HG03432 (cell line): ENCODE measurements around the gene NAA30.
A peak's percentile ranks its signal among the peaks of the same experiment; 100 is the strongest.

ENCODE experiments used
- ATAC-seq: cut with Tn5 transposase; IDR thresholded peaks from one replicate; pipeline ENCODE4 v1.9.1; 2021; ENCODE audit warnings: mild to moderate bottlenecking, moderate library complexity; ENCODE audit not compliant: unreplicated experiment

The NAA30 gene

DNA sequence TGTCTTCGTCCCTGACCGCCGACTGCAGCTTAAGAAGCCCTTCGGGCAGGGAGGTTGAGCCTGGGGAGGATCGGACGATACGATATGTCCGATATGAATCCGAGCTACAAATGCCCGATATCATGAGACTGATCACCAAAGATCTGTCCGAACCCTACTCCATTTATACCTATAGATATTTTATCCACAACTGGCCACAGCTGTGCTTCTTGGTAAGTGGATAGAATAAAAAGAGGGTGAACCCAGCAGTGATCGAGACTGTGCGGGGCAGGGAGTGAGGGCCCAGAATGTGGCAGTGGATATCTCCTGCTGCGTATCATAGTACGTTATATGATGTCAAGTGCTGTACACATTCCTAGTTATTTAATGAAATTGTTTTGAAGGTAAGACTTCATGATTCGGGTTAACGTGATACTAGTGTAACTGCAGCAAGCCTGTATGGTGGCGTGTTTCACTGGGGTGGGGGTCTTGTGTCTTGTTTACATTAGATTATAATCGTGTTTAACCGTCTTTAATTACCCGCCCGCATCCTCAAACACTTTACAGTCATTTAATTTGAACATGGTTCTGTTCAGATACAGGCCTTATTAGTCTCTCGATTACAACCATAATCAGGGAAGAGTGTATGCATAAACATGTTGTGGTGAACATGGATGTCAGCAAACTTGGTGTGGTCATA is 1.3 kb downstream of the NAA30 start:
- no peak for ATAC-seq

- ATAC-seq = no peak
Observed at GRCh38 chr14:57392830-57393229, 2.4 kb downstream of the NAA30 start.

DNA sequence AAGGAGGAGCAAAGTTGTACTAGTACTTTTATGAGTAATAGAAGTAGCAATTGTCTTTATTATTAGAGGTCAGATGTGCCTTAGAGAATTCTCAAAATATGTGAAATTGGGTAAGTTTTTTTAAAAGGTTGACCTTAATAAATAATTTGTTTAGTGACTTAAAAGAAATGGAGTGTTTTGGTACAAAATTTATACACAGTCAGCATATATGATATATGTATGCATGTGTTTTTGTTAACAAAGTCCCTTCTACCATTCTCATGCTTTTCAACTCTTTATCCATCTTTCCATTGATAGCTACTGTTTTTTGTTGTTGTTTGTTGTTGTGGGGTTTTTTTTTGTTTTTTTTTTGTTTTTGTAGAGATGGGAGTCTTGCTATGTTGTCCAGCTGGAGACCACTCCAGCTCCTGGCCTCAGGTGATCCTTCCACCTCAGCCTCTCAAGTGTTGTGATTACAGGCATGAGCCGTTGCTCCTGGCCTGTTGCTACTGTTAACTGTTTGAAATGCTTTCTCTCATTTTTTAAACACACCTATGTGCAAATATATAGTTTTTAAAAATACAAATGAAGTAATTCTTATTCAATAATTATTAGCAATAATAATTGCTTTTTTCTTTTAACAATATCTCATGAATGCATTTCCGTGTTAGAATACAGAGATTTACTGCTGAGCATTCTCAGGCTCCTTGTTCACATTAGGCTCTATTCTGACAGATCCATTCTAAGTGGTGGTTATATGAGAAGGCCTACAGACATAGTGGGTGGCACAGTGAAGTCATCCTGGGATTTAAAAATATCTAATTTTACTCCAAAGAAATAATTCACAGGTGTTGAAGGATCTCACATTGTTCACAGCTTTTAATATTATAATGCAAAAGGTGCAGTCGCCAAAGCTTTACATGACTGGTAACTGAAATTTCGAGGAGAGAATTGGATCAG is 10.4 kb downstream of the NAA30 start:
- ATAC-seq = no peak

- ATAC-seq = no peak
Observed at GRCh38 chr14:57401501-57401900, 11.1 kb downstream of the NAA30 start.

DNA sequence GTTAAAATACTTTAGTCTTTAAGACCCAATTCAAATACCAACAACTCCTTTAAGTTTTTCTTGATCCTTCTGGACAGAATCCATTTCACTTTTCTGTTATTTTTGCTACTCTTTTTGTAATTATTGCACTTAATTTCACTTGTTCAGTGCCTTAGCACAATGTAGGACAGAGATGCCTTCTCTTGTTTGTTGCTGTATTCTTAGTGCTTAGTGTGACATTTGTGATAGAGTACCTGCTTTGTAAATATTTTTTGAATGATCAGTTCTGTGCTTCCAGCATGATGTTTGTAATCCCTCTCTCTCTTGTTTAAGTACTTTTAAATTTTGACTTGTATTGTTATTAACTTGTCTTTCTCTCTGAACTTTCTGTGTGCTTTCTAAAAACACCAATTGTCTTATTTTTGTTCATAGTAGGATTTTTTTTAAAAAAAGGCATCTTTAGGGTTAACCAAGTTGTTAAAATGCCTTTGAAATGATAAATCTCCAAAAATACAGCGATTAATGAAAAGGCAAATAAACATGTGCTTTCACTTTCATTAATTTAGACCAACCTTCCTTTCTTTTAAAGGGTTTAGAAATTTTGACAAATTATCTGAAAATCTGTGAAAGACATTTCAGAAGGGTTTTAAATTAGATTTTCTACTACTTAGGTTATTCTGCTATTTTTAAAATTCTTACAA is 11.9 kb downstream of the NAA30 start:
- no peak for ATAC-seq

GRCh38 chr14:57403521-57403864 is 13.1 kb downstream of the NAA30 start:
- no peak for ATAC-seq

DNA sequence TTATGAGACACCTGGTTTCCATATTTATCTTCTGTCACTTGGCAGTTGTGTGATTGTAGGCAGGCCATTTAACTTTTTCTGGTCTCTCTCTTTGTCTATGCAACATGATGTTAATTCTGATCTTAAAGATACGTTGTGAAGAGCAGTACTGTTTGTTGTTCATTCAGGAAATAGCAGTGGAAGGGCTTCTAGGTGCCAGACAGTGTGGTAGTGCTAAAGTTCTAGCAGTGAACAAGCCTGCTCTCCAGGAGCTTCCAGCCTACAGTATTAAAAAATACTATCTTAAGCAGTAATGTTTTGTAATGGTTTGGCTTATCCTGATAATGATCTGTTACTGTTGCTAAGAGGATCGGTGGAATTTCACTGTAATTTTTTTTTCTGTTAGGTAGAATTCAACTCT is 15.2 kb downstream of the NAA30 start:
- ATAC-seq = no peak

DNA sequence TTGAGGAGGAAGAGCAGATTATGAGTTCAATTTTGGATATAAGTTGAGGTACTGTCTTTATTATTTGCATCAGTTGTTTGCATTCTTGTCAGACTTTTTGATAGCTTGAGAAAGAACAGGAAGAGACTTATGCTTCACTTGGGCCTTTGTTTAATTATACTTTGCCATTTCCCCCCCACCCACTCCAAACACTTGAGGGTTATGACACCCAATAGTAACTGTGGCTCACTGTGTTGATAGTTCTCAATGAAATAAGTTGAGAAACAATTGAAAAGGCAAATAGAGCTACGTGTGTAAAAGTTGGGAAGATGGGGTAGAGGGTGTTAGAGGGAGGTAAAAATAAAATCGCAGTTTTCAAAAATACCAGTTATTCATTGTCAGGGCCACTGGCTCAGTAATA is 17.7 kb downstream of the NAA30 start:
- no peak for ATAC-seq

DNA sequence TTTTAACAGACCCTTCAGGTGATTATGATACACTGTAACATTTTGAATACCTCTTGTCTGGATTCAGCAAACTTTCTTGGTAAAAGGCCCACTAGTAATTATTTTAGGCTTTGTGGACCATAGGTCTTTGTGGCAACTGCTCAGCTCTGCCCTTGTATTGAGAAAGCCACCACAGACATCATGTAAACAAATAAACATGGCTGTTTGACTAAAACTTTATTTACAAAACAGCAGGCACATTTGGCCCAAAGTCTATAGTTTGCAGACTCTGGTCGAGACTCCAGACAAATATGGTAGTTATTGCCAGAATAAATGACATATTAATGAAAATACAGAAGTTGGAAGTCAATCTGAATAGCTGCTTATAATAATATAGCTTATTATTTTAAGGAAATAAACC is 18.2 kb downstream of the NAA30 start:
- no peak for ATAC-seq

- no peak for ATAC-seq
Observed at GRCh38 chr14:57412341-57412740, 22.0 kb downstream of the NAA30 start.

DNA sequence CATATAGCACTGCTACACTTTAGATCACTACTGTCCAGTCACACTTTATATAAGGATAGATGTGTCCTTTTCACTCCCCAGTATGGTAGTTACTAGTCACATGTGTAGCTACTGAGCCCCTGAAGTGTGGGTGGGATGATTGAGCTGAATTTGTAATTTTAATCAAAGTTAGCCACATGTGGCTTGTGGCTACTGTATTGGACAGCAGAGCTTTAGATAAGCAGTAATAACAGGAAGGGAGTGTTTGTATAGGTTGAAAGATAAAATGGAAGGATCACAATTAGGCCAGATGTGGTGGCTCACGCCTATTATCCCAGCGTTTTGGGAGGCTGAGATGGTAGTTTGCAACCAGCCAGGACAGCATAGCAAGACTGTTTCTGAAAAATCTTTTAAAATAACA is 23.5 kb downstream of the NAA30 start:
- ATAC-seq = no peak

GRCh38 chr14:57417228-57417627 is 26.8 kb downstream of the NAA30 start:
- no peak for ATAC-seq

GRCh38 chr14:57418999-57419398 is 28.6 kb downstream of the NAA30 start:
- no peak for ATAC-seq

- no peak for ATAC-seq
Observed at GRCh38 chr14:57420033-57420432, 29.6 kb downstream of the NAA30 start.

GRCh38 chr14:57420986-57421385 is 30.6 kb downstream of the NAA30 start:
- ATAC-seq = no peak

DNA sequence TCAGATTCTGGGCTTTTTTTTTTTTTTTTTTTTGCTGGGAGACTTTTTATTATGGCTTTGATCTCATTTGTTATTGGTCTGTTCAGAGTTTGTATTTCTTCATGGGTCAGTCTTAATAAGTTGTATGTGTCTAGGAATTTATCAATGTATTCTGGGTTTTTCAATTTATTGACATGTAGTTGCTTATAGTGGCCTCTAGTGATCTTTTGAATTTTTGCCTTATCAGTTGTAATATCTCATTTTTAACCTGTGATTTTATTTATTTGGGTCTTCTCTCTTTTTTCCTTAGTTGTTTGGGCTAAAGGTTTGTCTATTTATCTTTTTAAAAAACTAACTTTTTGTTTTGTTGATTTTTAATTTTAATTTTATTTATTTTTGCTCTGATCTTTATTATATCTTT is 45.5 kb downstream of the NAA30 start:
- ATAC-seq = no peak

DNA sequence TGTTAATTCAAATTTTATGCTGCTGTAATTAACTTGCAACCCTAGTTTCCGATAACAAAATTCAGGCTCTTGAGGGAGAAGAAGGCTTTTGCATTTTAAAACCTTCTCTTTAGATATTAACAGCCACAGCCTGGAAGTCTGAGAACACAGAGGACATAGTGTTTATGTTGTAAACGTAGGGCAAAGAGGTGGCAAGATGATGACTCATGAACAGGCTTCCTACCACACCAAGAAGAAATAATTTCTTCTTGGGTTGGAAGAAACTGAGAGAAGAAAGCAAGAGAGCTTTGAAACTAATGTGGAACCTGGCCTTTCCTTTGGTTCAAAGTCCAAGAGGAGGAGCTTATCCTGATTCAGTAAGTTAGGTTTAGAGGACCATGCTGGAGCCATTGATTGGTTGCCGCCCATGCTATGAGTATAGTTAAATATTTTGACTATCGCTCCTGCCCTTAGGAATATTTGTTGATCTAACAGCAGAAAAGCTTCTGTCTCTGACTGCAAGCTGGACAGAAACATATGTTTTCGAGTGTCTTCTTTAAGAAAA is 71.5 kb downstream of the NAA30 start:
- ATAC-seq = no peak

GRCh38 chr14:57462551-57462950 is 72.2 kb downstream of the NAA30 start:
- ATAC-seq = no peak

- peak; percentile 86 for ATAC-seq
Observed at GRCh38 chr14:57464008-57464730, 73.8 kb downstream of the NAA30 start.
